Stomach (tissue), 9 donors: ENCODE results near the gene COL13A1. TPM values are rescaled to one million over a fixed set of nuclear protein-coding genes. Genes with fewer than 3 reads are reported as not detected.

Source experiments
- DNase-seq, 2 donors: peaks; one replicate each; pipeline versions ENCODE4 v3.0.0 to v3.0.0-alpha.2; 2013 to 2019
- H3K27ac ChIP-seq, 5 donors: fragments of 200-600 bp in 4 of 5; sonication (generic) in 4 of 5; one replicate each; pipeline ENCODE4 v1.5.1; 2013 to 2019; ENCODE audit warnings: mild to moderate bottlenecking in 1 of 5, moderate library complexity in 1 of 5
- H3K27me3 ChIP-seq, 3 donors: fragments of 200-600 bp; sonication (generic); one replicate each; pipeline ENCODE4 v1.5.1; 2017 to 2019; ENCODE audit warnings: mixed run types in 1 of 3
- H3K36me3 ChIP-seq, 4 donors: fragments of 200-600 bp; sonication (generic); 1 replicate in 3 of 4; 2 replicates in 1 of 4; pipeline ENCODE4 v1.5.1; 2016 to 2019
- H3K4me1 ChIP-seq, 4 donors: fragments of 200-600 bp; sonication (generic); one replicate each; pipeline ENCODE4 v1.5.1; 2016 to 2019
- H3K4me3 ChIP-seq, 4 donors: fragments of 200-600 bp; sonication (generic) in 3 of 4; one replicate each; pipeline ENCODE4 v1.5.1; 2016 to 2019; ENCODE audit warnings: mild to moderate bottlenecking in 1 of 4
- H3K9me3 ChIP-seq, 4 donors: fragments of 200-600 bp; sonication (generic); one replicate each; pipeline ENCODE4 v1.5.1; 2016 to 2019
- CTCF ChIP-seq, 7 experiments: fragments of 450-650 bp in 4 of 7; fragments of 200-600 bp in 3 of 7; sonication (generic) in 3 of 7; IDR thresholded peaks; one replicate each; pipeline ENCODE4 v1.5.1; 2016 to 2019; ENCODE audit warnings: antibody characterized with exemption in 7 of 7, control low read depth in 2 of 7, mild to moderate bottlenecking in 1 of 7
- EP300 ChIP-seq: sonication (generic); formaldehyde crosslinking; IDR thresholded peaks from one replicate; pipeline ENCODE4 v1.6.1; 2017; ENCODE audit warnings: antibody characterized with exemption
- POLR2A ChIP-seq, 4 donors: fragments of 450-650 bp; IDR thresholded peaks; one replicate each; pipeline ENCODE4 v1.6.1; 2016; ENCODE audit warnings: antibody characterized with exemption in 4 of 4, control low read depth in 2 of 4, mild to moderate bottlenecking in 1 of 4, moderate library complexity in 1 of 4
- POLR2AphosphoS5 ChIP-seq, 3 donors: sonication (generic); formaldehyde crosslinking; IDR thresholded peaks; one replicate each; pipeline ENCODE4 v1.6.1; 2016; ENCODE audit warnings: antibody characterized with exemption in 3 of 3
- WGBS, 5 donors: extraction: QIAGEN DNeasy Blood & Tissue Kit in 3 of 5; methylation state at CpG; one replicate each; pipeline versions ENCODE4 v1.1.5 to v1.1.7; 2013 to 2018; 5-methylcytosine and 5-hydroxymethylcytosine counted together
- intact Hi-C: fragments of 100-400 bp; cut with DNase I; formaldehyde crosslinking; loops from one replicate; pipeline ENCODE4 v1.15.1; 2023; ENCODE audit warnings: low total_unique reads
- polyA plus RNA-seq, 3 donors: library from polyadenylated mRNA; stranded (reverse); fragments of 200-250 nt; gene quantifications; one replicate each; pipeline ENCODE4 v1.2.3, GENCODE V29; 2013
- total RNA-seq, 5 donors: library from RNA; depleted of rRNA; stranded (reverse); fragments of >200 nt; gene quantifications; one replicate each; pipeline versions ENCODE4 v1.1.0 to v1.2.3, GENCODE V29; 2014 to 2016
- donor health status: healthy with polysubstance abuse.
- donor health status: Bipolar disorder and iron deficiency.
- donor health status: healthy.

Gene COL13A1
- total and polyA plus RNA-seq, 8 donors = 0.58 to 9.9 (median 6.9) TPM

- Histone ChIP-seq H3K9me3 (peaks cover 0 to 4% (median 0%) of the 10 kb centered on the region in 4 donors), H3K36me3 (no peaks in the 10 kb centered on the region), H3K4me3 (no peak overlapping the region), H3K27ac (peak overlapping the region in 1 of 5 donors; percentile 50), H3K27me3 (peaks cover 0 to 4% (median 0%) of the 10 kb centered on the region in 3 donors), H3K4me1 (peaks cover 0 to 10% (median 3%) of the 10 kb centered on the region in 4 donors)
- intact Hi-C loops = no loop called here
- TF ChIP-seq POLR2AphosphoS5 (IDR thresholded peaks at IDR 0.05) (no peak), CTCF (IDR thresholded peaks at IDR 0.05) (peak in 4 of 7 experiments; percentile 12 to 59 (median 36))
- 51 to 59% (median 58%) methylated on average over 4 of the region's 4 CpGs for WGBS, 5 donors
- peak in 1 of 2 donors; percentile 49 for DNase-seq
Measured at GRCh38 chr10:69789164-69789576, 12.5 kb upstream of the COL13A1 start.

GRCh38 chr10:69791812-69792211 lies 9.9 kb upstream of the COL13A1 start:
- WGBS, 5 donors = 85 to 97% (median 93%) methylated on average over 5 of the region's 5 CpGs

GRCh38 chr10:69792341-69792740 lies 9.4 kb upstream of the COL13A1 start:
- H3K9me3 ChIP-seq = peaks cover 0 to 18% (median 16%) of the 10 kb centered on the region in 4 donors
- H3K4me3 ChIP-seq = no peak overlapping the region
- no peak for DNase-seq
- no peaks in the 10 kb centered on the region for H3K36me3 ChIP-seq
- no peak overlapping the region for H3K27ac ChIP-seq
- WGBS, 5 donors = 27 to 56% (median 39%) methylated on average over 1 of the region's 1 CpG
- TF ChIP-seq POLR2A (IDR thresholded peaks at IDR 0.05) = no peak
- TF ChIP-seq POLR2AphosphoS5 (IDR thresholded peaks at IDR 0.05) = no peak
- no peak for TF ChIP-seq EP300
- TF ChIP-seq CTCF (IDR thresholded peaks at IDR 0.05) = no peak
- H3K4me1 ChIP-seq = peaks cover 0 to 10% (median 3%) of the 10 kb centered on the region in 4 donors
- H3K27me3 ChIP-seq = peaks cover 0 to 4% (median 0%) of the 10 kb centered on the region in 3 donors
- intact Hi-C loops = loop anchor here (10.0 kb wide), 1 partner anchor 112 kb away; no protein-coding TSS in a partner anchor

More at GRCh38 chr10:69791812-69792211, 9.9 kb upstream of the COL13A1 start:
- Histone ChIP-seq H3K9me3 (peaks cover 0 to 18% (median 16%) of the 10 kb centered on the region in 4 donors), H3K4me3 (no peak overlapping the region), H3K36me3 (no peaks in the 10 kb centered on the region), H3K27ac (no peak overlapping the region), H3K4me1 (peaks cover 0 to 10% (median 3%) of the 10 kb centered on the region in 4 donors), H3K27me3 (peaks cover 0 to 4% (median 0%) of the 10 kb centered on the region in 3 donors)
- DNase-seq = no peak
- no peak for TF ChIP-seq POLR2A (IDR thresholded peaks at IDR 0.05)
- no peak for TF ChIP-seq POLR2AphosphoS5 (IDR thresholded peaks at IDR 0.05)
- no peak for TF ChIP-seq EP300
- TF ChIP-seq CTCF (IDR thresholded peaks at IDR 0.05) = no peak
- intact Hi-C loops = loop anchor here (10.0 kb wide), 1 partner anchor 113 kb away; no protein-coding TSS in a partner anchor

GRCh38 chr10:69794673-69795072 lies 7.0 kb upstream of the COL13A1 start:
- intact Hi-C loops = loop anchor here (10.0 kb wide), 1 partner anchor 110 kb away; no protein-coding TSS in a partner anchor
- Histone ChIP-seq H3K4me1 (peaks cover 0 to 1% (median 0%) of the 10 kb centered on the region in 4 donors), H3K27me3 (no peaks in the 10 kb centered on the region), H3K4me3 (no peak overlapping the region), H3K27ac (no peak overlapping the region), H3K9me3 (peaks cover 0 to 18% (median 16%) of the 10 kb centered on the region in 4 donors), H3K36me3 (no peaks in the 10 kb centered on the region)
- no peak for DNase-seq
- 18 to 90% (median 73%) methylated on average over 1 of the region's 1 CpG for WGBS, 5 donors
- TF ChIP-seq POLR2A (IDR thresholded peaks at IDR 0.05) = no peak
